ENCODE data around the gene CNTD1.

DNA sequence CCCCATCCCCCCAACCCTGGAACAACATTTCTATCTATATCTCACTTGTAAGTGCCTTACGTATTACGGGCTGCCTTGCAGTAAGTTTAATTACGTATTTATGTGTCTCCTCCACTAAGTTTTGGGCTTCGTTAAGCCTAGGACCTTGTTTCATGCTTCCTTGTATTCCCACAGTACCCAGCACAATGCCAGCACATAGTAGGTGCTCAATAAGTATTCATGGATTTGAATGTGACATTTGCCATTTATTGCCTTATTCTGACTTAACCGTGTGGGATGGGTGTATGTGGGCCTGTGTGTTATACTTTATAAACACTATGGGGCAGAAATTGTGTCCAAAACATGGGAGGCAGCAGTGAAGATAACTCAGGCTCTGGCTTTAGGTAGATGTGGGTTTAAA, 6.1 kb upstream of the CNTD1 start:
- no peak for TF ChIP-seq EZH2 (IDR thresholded peaks at IDR 0.05; ENCODE audit: insufficient read depth, poor library complexity, severe bottlenecking)
- TF ChIP-seq EZH2phosphoT487 (IDR thresholded peaks at IDR 0.05; ENCODE audit: insufficient read depth, low read depth), result no peak
